Panc1 (cell line): ENCODE measurements around the gene EMC8.

ENCODE experiments used
- POLR2AphosphoS5 ChIP-seq: IDR thresholded peaks from 2 replicates; pipeline ENCODE4 v1.6.1; 2012; ENCODE audit warnings: mild to moderate bottlenecking, low read depth, low read length, moderate library complexity
- REST ChIP-seq, 2 experiments: IDR thresholded peaks; 2 replicates each; pipeline ENCODE4 v1.6.1; 2011 to 2012; ENCODE audit warnings: low read depth in 2 of 2, control low read depth in 1 of 2, low read length in 1 of 2, mild to moderate bottlenecking in 1 of 2, moderate library complexity in 1 of 2; ENCODE audit not compliant: insufficient read depth in 1 of 2
- SIN3A ChIP-seq: IDR thresholded peaks from 2 replicates; pipeline ENCODE4 v1.6.1; 2012; ENCODE audit warnings: low read depth, mild to moderate bottlenecking, low read length, moderate library complexity, borderline replicate concordance; ENCODE audit not compliant: insufficient read depth
- TCF7L2 ChIP-seq: IDR thresholded peaks from 2 replicates; pipeline ENCODE4 v1.6.1; 2011; ENCODE audit warnings: mild to moderate bottlenecking, low read depth, low read length, inconsistent platforms
- TF ChIP-seq, protein P1 (sequence below): fragments of 450-650 bp; IDR thresholded peaks from 2 replicates; pipeline ENCODE4 v1.5.1; 2017; ENCODE audit warnings: mild to moderate bottlenecking

- TF ChIP-seq, protein P1, sequence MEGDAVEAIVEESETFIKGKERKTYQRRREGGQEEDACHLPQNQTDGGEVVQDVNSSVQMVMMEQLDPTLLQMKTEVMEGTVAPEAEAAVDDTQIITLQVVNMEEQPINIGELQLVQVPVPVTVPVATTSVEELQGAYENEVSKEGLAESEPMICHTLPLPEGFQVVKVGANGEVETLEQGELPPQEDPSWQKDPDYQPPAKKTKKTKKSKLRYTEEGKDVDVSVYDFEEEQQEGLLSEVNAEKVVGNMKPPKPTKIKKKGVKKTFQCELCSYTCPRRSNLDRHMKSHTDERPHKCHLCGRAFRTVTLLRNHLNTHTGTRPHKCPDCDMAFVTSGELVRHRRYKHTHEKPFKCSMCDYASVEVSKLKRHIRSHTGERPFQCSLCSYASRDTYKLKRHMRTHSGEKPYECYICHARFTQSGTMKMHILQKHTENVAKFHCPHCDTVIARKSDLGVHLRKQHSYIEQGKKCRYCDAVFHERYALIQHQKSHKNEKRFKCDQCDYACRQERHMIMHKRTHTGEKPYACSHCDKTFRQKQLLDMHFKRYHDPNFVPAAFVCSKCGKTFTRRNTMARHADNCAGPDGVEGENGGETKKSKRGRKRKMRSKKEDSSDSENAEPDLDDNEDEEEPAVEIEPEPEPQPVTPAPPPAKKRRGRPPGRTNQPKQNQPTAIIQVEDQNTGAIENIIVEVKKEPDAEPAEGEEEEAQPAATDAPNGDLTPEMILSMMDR, result no peak
- TF ChIP-seq POLR2AphosphoS5, result no peak
- no peak for TF ChIP-seq REST (IDR thresholded peaks at IDR 0.05; ENCODE audit: insufficient read depth in 1 of 2, low read depth in 2 of 2, low read length in 1 of 2)
- no peak for TF ChIP-seq TCF7L2
- no peak for TF ChIP-seq SIN3A
Measured at GRCh38 chr16:85731179-85731578, 68.2 kb downstream of the EMC8 start.
